Ovary (tissue), 9 donors: ENCODE results near the gene MIER2. TPM values are rescaled to one million over a fixed set of nuclear protein-coding genes. Genes with fewer than 3 reads are reported as not detected.

Experiments used
- DNase-seq, 5 donors: peaks; one replicate each; pipeline ENCODE4 v3.0.0-alpha.2; 2019 to 2020
- H3K27ac ChIP-seq, 2 donors: fragments of 200-600 bp; one replicate each; pipeline versions ENCODE4 v1.5.1 to v1.8.0; 2019 to 2022
- H3K27me3 ChIP-seq: fragments of 200-600 bp; one replicate; pipeline ENCODE4 v1.8.0; 2022
- H3K36me3 ChIP-seq: fragments of 200-600 bp; sonication (generic); one replicate; pipeline ENCODE4 v1.5.1; 2019
- H3K4me1 ChIP-seq: one replicate; pipeline ENCODE4 v1.8.1; 2013; ENCODE audit warnings: mild to moderate bottlenecking, moderate library complexity; ENCODE audit not compliant: insufficient read depth
- H3K4me3 ChIP-seq: fragments of 200-600 bp; sonication (generic); one replicate; pipeline ENCODE4 v1.5.1; 2017
- H3K9me3 ChIP-seq, 2 donors: fragments of 200-600 bp in 1 of 2; sonication (generic) in 1 of 2; one replicate each; pipeline versions ENCODE4 v1.5.1 to v1.8.1; 2013 to 2019; ENCODE audit warnings: mild to moderate bottlenecking in 1 of 2, moderate library complexity in 1 of 2
- CTCF ChIP-seq, 3 donors: fragments of 450-650 bp in 2 of 3; fragments of 200-600 bp in 1 of 3; IDR thresholded peaks; one replicate each; pipeline versions ENCODE4 v1.5.1 to v1.8.0; 2016 to 2022; ENCODE audit warnings: antibody characterized with exemption in 3 of 3, mild to moderate bottlenecking in 1 of 3
- EP300 ChIP-seq: sonication (generic); formaldehyde crosslinking; IDR thresholded peaks from one replicate; pipeline ENCODE4 v1.6.1; 2017; ENCODE audit warnings: antibody characterized with exemption
- POLR2A ChIP-seq: fragments of 450-650 bp; IDR thresholded peaks from one replicate; pipeline ENCODE4 v1.6.1; 2017; ENCODE audit warnings: antibody characterized with exemption, mild to moderate bottlenecking, moderate library complexity
- WGBS, 3 donors: extraction: QIAGEN DNeasy Blood & Tissue Kit in 1 of 3; methylation state at CpG; one replicate each; pipeline versions ENCODE4 v1.1.5 to v1.1.7; 2013 to 2017; 5-methylcytosine and 5-hydroxymethylcytosine counted together
- intact Hi-C, 4 donors: fragments of 100-400 bp; cut with DNase I; formaldehyde crosslinking; loops; one replicate each; pipeline versions ENCODE4 v1.11.0 to v1.15.1; 2022 to 2023
- polyA plus RNA-seq, 2 donors: library from polyadenylated mRNA; stranded (reverse); fragments of 200-250 nt in 1 of 2; fragments of 350-450 nt in 1 of 2; fragmentation: Illumina TruSeq in 1 of 2; extraction: RNeasy Lipid Tissue Mini Kit (QIAGEN cat#74804) in 1 of 2; gene quantifications; one replicate each; pipeline ENCODE4 v1.2.3, GENCODE V29; 2013 to 2014
- total RNA-seq, 7 donors: library from RNA; depleted of rRNA in 2 of 7; stranded (reverse); fragments of >200 nt in 2 of 7; fragmentation: NEBNext Ultra II Directional in 3 of 7; extraction: Animal tissue kit (Norgen Biotek cat#: 25700) in 3 of 7; gene quantifications; one replicate each; pipeline versions ENCODE4 v1.1.0 to v1.2.4, GENCODE V29; 2016 to 2023
- donor health status: DM: no; HTN: no; CAD: no; lungs with moderate emphysema.
- donor health status: DM: no; HTN: no; CAD: no.
- donor health status: Bipolar disorder and iron deficiency.
- donor health status: DM: yes; HTN: yes; CAD: no.
- donor health status: DM: no; HTN: no; CAD: no.
- donor health status: DM: yes; HTN: yes; CAD: no.

The MIER2 gene
- total and polyA plus RNA-seq, 9 donors = 9.8 to 29.6 (median 21.7) TPM

GRCh38 chr19:338421-338820 lies 6.2 kb downstream of the MIER2 start:
- no peak overlapping the region for H3K4me3 ChIP-seq
- WGBS, 3 donors = 89 to 94% (median 90%) methylated on average over 5 of the region's 5 CpGs
- intact Hi-C loops = no loop called here
- DNase-seq = no peak
- H3K27me3 ChIP-seq = no peaks in the 10 kb centered on the region
- H3K4me1 ChIP-seq = peaks cover 31% of the 10 kb centered on the region
- TF ChIP-seq POLR2A (no peak), CTCF (IDR thresholded peaks at IDR 0.05) (no peak), EP300 (no peak)
- no peak overlapping the region for H3K27ac ChIP-seq
- H3K9me3 ChIP-seq = no peaks in the 10 kb centered on the region
- H3K36me3 ChIP-seq = no peaks in the 10 kb centered on the region

- peak; percentile 39 to 80 (median 62) for DNase-seq
- H3K36me3 ChIP-seq = no peaks in the 10 kb centered on the region
- H3K9me3 ChIP-seq = no peaks in the 10 kb centered on the region
- no peak overlapping the region for H3K4me3 ChIP-seq
- H3K4me1 ChIP-seq = peaks cover 17% of the 10 kb centered on the region
- 30 to 56% (median 33%) methylated on average over 20 of the region's 20 CpGs for WGBS, 3 donors
- TF ChIP-seq CTCF (IDR thresholded peaks at IDR 0.05) (no peak), EP300 (no peak), POLR2A (no peak)
- intact Hi-C loops = no loop called here
- H3K27me3 ChIP-seq = no peaks in the 10 kb centered on the region
- no peak overlapping the region for H3K27ac ChIP-seq
Observed at GRCh38 chr19:336067-336614, 8.5 kb downstream of the MIER2 start.

GRCh38 chr19:335486-336066 lies 9.0 kb downstream of the MIER2 start:
- no peaks in the 10 kb centered on the region for H3K9me3 ChIP-seq
- WGBS, 3 donors = 87 to 90% (median 89%) methylated on average over 19 to 21 of the region's 21 CpGs
- H3K27me3 ChIP-seq = no peaks in the 10 kb centered on the region
- H3K4me1 ChIP-seq = peaks cover 12% of the 10 kb centered on the region
- H3K4me3 ChIP-seq = no peak overlapping the region
- no peak overlapping the region for H3K27ac ChIP-seq
- H3K36me3 ChIP-seq = no peaks in the 10 kb centered on the region
- DNase-seq = no peak
- intact Hi-C loops = no loop called here
- no peak for TF ChIP-seq POLR2A
- no peak for TF ChIP-seq EP300
- no peak for TF ChIP-seq CTCF (IDR thresholded peaks at IDR 0.05)

GRCh38 chr19:335072-335471 lies 9.5 kb downstream of the MIER2 start:
- intact Hi-C loops = no loop called here
- no peak for DNase-seq
- no peak overlapping the region for H3K4me3 ChIP-seq
- no peaks in the 10 kb centered on the region for H3K27me3 ChIP-seq
- no peaks in the 10 kb centered on the region for H3K36me3 ChIP-seq
- peaks cover 11% of the 10 kb centered on the region for H3K4me1 ChIP-seq
- 80 to 85% (median 84%) methylated on average over 8 to 9 of the region's 9 CpGs for WGBS, 3 donors
- H3K27ac ChIP-seq = no peak overlapping the region
- TF ChIP-seq CTCF (IDR thresholded peaks at IDR 0.05) = no peak
- no peak for TF ChIP-seq POLR2A
- no peak for TF ChIP-seq EP300
- no peaks in the 10 kb centered on the region for H3K9me3 ChIP-seq
